Measurements from ENCODE around the gene GPR132. TPM values are rescaled to one million over a fixed set of nuclear protein-coding genes. Genes with fewer than 3 reads are reported as not detected.

The GPR132 gene
- total RNA-seq, 1 experiment from 2014 or later, result 0.71 TPM

- in situ Hi-C loops (cut with HindIII; ENCODE audit: low pct_unique_long_range_greater_than_20kb, low sequenced_read_pairs), result no loop called here
- DNase-seq (ENCODE audit: low read depth), result no peak
These were observed 13.1 kb upstream of the GPR132 start for GRCh38 chr14:105078294-105078693.

DNA sequence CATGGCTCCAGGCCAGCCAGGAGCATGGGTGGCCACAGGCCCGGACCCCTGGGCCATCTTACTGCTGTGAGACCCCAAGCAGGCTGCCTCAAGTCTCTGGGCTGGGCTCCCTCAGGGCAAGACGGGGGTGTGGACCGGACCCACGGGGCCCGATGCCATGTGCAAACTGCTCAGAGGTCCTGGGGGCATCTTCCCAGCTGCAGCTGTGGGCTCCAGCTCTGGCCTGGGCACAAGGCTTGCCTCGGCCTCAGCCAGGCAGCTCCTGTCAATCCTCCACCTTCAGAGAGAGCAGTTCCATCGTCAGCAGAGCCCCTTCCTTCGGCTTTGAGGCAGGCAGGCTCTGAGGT is 12.4 kb upstream of the GPR132 start:
- DNase-seq (ENCODE audit: low read depth), result no peak
- in situ Hi-C loops (cut with HindIII; ENCODE audit: low pct_unique_long_range_greater_than_20kb, low sequenced_read_pairs), result no loop called here

- DNase-seq (ENCODE audit: low read depth), result no peak
- in situ Hi-C loops (cut with HindIII; ENCODE audit: low pct_unique_long_range_greater_than_20kb, low sequenced_read_pairs), result no loop called here
These were observed 11.8 kb upstream of the GPR132 start for GRCh38 chr14:105076805-105077648.

DNA sequence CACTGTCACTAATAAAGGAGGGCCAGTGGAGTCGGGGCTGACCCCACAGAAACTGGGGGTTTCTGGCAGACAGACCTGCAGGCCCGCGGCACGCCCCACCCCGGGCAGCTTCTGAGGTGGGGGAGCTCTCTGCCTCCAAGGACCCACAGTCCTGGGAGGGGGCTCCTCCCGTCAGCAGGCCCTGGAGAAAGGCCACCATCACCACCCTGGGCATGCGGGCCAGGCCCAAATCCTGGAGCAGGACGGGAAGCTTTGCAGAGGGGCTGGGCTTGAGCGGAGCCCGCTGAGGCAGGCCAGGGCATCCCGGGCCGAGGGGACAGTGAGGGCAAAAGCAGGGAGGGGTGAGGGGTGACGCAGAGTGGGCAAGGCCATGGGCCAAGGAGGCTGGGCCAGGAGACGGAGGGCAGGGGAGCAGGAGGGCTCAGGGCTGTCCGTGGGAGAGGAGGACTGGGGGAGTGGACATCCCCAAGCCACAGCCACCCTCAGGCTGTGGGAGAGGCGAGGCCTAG is 11.1 kb upstream of the GPR132 start:
- no peak for DNase-seq (ENCODE audit: low read depth)
- in situ Hi-C loops (cut with HindIII; ENCODE audit: low pct_unique_long_range_greater_than_20kb, low sequenced_read_pairs), result no loop called here

DNA sequence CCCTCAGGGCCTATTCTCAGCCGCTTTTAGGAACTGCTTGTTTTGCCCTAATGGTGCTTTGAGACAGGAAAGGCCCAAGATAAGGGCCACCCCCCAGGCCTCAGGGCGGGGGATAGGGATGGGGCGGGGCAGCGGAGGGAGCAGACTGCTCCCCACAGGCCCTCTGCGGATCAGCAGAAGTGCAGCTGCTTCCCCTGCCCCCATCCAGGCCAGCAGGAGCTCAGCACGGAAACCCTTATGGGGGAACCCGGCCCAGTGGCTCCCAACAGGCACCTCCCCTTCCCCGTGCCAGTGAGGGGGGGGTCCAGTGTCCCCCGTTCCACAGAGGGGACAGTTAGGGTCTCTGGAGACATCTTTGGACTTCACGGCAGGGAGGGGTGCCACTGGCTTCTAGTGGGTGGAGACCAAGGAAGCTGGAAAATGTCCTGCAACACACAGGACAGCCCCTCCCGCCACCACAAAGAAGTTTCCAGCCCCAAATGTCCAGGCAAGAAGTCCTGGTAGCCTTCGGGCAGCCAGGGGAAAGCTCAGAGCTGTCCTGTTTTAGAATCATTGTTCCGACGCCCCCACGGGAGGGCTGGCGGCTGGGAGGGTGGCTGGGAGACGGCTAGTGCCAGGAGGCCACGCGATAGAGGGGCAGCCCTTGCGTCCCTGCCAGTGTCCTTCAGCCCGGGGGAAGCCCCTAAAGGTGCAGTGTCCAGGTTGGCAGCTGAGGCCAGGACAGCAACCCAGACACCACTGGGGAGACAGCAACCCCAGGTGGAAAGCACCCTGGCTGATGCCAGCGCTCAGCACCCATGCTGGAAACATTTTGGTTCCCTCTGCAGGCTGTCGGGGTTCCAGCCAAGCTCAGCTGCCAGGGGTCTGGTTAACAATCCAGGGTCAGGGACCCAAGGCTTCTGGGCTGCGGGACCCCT is 10.4 kb upstream of the GPR132 start:
- in situ Hi-C loops (cut with HindIII; ENCODE audit: low pct_unique_long_range_greater_than_20kb, low sequenced_read_pairs), result no loop called here
- DNase-seq (ENCODE audit: low read depth), result no peak

DNA sequence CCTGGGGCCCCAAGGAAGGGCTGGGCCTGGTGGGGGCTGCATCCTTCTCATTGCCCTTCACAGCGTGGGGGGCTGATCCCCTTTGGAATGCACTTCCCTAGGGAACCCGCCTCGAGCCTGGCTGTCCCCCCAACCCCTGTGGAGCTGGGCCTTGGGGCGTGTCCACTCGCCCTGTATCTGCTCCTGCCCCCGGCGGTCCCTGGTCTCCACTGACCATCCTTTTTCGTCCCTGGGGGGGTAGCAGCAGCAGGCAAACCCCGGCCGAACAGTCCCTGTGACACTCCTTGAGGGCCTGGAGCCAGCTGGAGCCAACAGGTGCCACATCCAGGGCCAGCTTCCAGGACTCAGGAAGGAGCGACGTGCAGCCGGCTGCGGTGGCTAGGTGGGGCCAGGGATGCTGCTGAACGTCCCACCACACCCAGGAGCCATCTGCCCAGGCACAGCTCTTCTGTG is 9.4 kb upstream of the GPR132 start:
- no peak for DNase-seq (ENCODE audit: low read depth)
- in situ Hi-C loops (cut with HindIII; ENCODE audit: low pct_unique_long_range_greater_than_20kb, low sequenced_read_pairs), result no loop called here

GRCh38 chr14:105073720-105074600 is 8.7 kb upstream of the GPR132 start:
- DNase-seq (ENCODE audit: low read depth), result no peak
- in situ Hi-C loops (cut with HindIII; ENCODE audit: low pct_unique_long_range_greater_than_20kb, low sequenced_read_pairs), result no loop called here

DNA sequence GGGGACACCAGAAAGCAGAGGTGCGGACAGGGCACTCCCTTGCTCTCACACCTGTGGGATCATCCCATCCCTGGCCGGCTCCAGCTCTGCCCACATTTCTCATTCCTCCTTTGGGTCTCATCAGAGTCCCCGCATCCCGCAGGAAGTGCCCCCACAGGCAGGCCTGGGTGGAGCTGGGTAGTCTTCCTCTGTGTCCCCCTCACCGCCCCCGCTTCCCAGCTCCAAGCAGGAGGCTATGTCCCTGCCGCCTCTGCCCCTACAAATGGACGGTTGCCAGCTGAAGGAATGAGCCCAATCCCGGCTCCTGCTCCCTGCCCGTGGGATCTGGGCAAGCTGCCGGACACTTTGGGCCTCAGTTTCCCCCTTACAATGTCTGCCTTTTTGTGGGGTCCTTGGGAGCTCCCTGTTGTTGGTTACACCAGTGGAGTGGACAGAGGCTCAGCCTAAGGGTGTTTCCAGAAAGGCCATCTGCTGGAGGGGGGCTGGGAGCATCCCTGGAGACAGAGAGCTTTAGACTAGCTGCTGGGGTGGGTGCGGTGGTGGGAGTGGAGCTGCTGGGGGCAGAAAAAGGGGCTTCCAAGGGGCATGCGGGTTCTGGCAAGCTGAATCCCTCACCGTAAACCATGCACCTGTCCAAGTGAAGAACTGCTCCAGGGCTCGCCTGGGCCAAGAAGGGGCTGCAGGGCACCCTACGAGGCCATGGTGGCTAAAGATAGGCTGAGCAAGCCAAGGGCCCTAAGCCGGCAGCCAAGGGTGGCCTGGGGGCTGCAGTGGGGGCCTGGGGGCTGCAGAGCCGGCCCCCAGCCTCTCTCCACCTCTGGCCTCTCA is 7.9 kb upstream of the GPR132 start:
- in situ Hi-C loops (cut with HindIII; ENCODE audit: low pct_unique_long_range_greater_than_20kb, low sequenced_read_pairs), result no loop called here
- no peak for DNase-seq (ENCODE audit: low read depth)

DNA sequence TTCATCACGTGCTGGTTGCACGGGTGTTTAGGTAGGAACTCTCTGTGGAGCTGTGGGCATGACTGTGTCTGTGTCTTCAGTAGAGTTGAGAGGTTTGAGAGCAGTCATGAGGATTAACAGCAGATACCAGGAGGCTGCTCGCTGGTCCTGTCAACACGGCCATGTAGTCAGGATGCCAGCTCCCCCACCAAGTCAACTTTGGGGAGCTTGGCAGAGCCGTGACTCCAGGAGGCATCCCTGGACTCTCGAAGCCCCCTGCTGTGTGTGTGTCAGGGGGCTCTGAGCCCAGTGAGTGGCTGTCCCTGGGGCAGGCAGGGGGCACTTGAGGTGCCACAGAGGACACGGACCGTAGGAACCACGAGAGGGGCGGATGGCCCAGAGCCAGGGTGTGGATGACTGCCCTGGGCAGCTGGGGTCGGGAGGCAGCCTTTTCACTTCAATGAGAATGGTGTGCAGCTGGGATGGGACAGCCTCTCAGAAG is 7.2 kb upstream of the GPR132 start:
- no peak for DNase-seq (ENCODE audit: low read depth)
- in situ Hi-C loops (cut with HindIII; ENCODE audit: low pct_unique_long_range_greater_than_20kb, low sequenced_read_pairs), result no loop called here

DNA sequence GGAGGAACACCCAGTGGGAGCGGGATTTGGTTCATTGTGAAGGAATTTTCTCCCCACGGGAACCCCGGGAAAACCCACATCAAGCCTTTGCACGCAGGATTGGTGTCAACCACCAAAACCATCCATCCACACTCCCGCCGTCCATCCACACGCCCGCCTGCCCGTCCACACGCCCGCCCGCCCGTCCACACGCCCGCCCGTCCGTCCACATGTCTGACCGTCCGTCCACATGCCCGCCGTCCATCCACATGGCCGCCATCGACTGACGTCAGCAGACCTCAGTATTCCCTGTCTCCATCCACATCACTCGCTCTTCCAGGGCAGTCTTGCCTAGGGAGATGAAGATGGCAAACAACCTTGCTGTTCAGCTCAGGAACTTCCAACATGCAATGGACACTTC is 6.7 kb upstream of the GPR132 start:
- no peak for DNase-seq (ENCODE audit: low read depth)
- in situ Hi-C loops (cut with HindIII; ENCODE audit: low pct_unique_long_range_greater_than_20kb, low sequenced_read_pairs), result no loop called here

DNA sequence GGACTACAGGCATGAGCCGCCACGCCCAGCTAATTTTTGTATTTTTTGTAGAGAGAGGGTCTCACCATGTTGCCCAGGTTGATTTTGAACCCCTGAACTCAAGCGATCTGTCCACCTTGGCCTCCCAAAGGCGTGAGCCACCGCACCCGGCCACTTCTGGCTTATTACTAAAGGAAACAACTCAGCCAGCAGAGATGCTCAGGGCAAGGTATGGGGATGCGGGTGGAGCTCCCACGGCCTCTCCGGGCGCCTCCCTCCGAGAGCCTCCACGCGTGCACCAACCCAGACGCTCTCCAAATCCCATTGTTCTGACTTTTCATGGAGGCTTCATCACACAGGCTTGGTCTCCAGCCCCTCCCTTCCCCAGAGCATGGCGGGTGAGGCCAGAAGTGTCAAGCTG is 6.1 kb upstream of the GPR132 start:
- in situ Hi-C loops (cut with HindIII; ENCODE audit: low pct_unique_long_range_greater_than_20kb, low sequenced_read_pairs), result no loop called here
- no peak for DNase-seq (ENCODE audit: low read depth)

DNA sequence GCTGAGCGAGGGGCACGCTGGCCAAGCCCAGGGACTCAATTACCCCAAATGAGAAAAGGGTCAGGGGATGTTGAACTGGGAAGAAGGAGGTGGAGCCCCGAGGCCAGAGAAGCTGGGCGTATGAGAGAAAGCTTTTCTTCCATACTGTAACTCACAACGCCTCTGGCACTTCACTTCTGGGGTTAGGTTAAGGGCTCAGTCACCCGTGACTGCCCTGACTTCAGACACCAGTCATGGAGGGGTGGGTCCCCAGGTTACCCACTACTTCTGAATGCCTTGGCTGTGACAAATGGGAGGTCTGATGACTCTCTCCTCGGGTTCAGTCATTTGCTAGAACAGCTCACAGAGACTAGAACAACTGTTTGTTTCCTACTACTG is 5.5 kb upstream of the GPR132 start:
- in situ Hi-C loops (cut with HindIII; ENCODE audit: low pct_unique_long_range_greater_than_20kb, low sequenced_read_pairs), result no loop called here
- peak; percentile 80 for DNase-seq (ENCODE audit: low read depth)

GRCh38 chr14:105069871-105070759 is 4.9 kb upstream of the GPR132 start:
- peak; percentile 86 for DNase-seq (ENCODE audit: low read depth)
- in situ Hi-C loops (cut with HindIII; ENCODE audit: low pct_unique_long_range_greater_than_20kb, low sequenced_read_pairs), result no loop called here

- no peak for DNase-seq (ENCODE audit: low read depth)
- in situ Hi-C loops (cut with HindIII; ENCODE audit: low pct_unique_long_range_greater_than_20kb, low sequenced_read_pairs), result no loop called here
These were observed 4.3 kb upstream of the GPR132 start for GRCh38 chr14:105069522-105069870.

GRCh38 chr14:105068818-105069217 is 3.6 kb upstream of the GPR132 start:
- in situ Hi-C loops (cut with HindIII; ENCODE audit: low pct_unique_long_range_greater_than_20kb, low sequenced_read_pairs), result no loop called here
- DNase-seq (ENCODE audit: low read depth), result no peak

GRCh38 chr14:105067969-105068301 is 2.7 kb upstream of the GPR132 start:
- DNase-seq (ENCODE audit: low read depth), result no peak
- in situ Hi-C loops (cut with HindIII; ENCODE audit: low pct_unique_long_range_greater_than_20kb, low sequenced_read_pairs), result no loop called here
